ENCODE measurements around the gene CHAD.

The CHAD gene

GRCh38 chr17:50471009-50471905, 2.6 kb upstream of the CHAD start:
- Histone ChIP-seq H3K4me2 (ENCODE audit: low read depth, low read length, poor library complexity, severe bottlenecking) (no peak overlapping the region), H3K4me3 (ENCODE audit: low read length, poor library complexity, severe bottlenecking) (no peak overlapping the region), H3K9me3 (ENCODE audit: insufficient read depth, low read depth, low read length) (no peaks in the 10 kb centered on the region), H3K79me2 (ENCODE audit: insufficient read depth, low read length) (no peaks in the 10 kb centered on the region), H2AFZ (ENCODE audit: low read length) (no peak overlapping the region), H3K9ac (ENCODE audit: low read depth, low read length, poor library complexity, severe bottlenecking) (no peak overlapping the region), H3K9me2 (replicated peaks; ENCODE audit: low read depth, low read length) (no peaks in the 10 kb centered on the region), H3F3A (ENCODE audit: low read depth) (no peaks in the 10 kb centered on the region), H3K36me3 (ENCODE audit: insufficient read depth, low read length) (no peaks in the 10 kb centered on the region), H3K4me1 (ENCODE audit: insufficient read depth, low read length, poor library complexity, severe bottlenecking) (no peaks in the 10 kb centered on the region), H3K27me3 (ENCODE audit: insufficient read depth, low read length, poor library complexity, severe bottlenecking) (no peaks in the 10 kb centered on the region), H4K20me1 (ENCODE audit: insufficient read depth, low read length, poor library complexity, severe bottlenecking) (no peaks in the 10 kb centered on the region)
- no peak for TF ChIP-seq EZH2phosphoT487 (IDR thresholded peaks at IDR 0.05; ENCODE audit: borderline replicate concordance)
- TF ChIP-seq, protein P1, sequence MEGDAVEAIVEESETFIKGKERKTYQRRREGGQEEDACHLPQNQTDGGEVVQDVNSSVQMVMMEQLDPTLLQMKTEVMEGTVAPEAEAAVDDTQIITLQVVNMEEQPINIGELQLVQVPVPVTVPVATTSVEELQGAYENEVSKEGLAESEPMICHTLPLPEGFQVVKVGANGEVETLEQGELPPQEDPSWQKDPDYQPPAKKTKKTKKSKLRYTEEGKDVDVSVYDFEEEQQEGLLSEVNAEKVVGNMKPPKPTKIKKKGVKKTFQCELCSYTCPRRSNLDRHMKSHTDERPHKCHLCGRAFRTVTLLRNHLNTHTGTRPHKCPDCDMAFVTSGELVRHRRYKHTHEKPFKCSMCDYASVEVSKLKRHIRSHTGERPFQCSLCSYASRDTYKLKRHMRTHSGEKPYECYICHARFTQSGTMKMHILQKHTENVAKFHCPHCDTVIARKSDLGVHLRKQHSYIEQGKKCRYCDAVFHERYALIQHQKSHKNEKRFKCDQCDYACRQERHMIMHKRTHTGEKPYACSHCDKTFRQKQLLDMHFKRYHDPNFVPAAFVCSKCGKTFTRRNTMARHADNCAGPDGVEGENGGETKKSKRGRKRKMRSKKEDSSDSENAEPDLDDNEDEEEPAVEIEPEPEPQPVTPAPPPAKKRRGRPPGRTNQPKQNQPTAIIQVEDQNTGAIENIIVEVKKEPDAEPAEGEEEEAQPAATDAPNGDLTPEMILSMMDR (conservative IDR thresholded peaks at IDR 0.05; ENCODE audit: low read length), result no peak

- no peaks in the 10 kb centered on the region for H3K9me2 ChIP-seq (replicated peaks; ENCODE audit: low read depth, low read length)
- no peaks in the 10 kb centered on the region for H3K36me3 ChIP-seq (ENCODE audit: insufficient read depth, low read length)
- H3K79me2 ChIP-seq (ENCODE audit: insufficient read depth, low read length), result no peaks in the 10 kb centered on the region
- H3K4me3 ChIP-seq (ENCODE audit: low read length, poor library complexity, severe bottlenecking), result no peak overlapping the region
- no peaks in the 10 kb centered on the region for H3K4me1 ChIP-seq (ENCODE audit: insufficient read depth, low read length, poor library complexity, severe bottlenecking)
- TF ChIP-seq, protein P1 (conservative IDR thresholded peaks at IDR 0.05; ENCODE audit: low read length), result no peak
- TF ChIP-seq EZH2phosphoT487 (IDR thresholded peaks at IDR 0.05; ENCODE audit: borderline replicate concordance), result no peak
- H3K9me3 ChIP-seq (ENCODE audit: insufficient read depth, low read depth, low read length), result no peaks in the 10 kb centered on the region
- no peak overlapping the region for H3K4me2 ChIP-seq (ENCODE audit: low read depth, low read length, poor library complexity, severe bottlenecking)
- H3K9ac ChIP-seq (ENCODE audit: low read depth, low read length, poor library complexity, severe bottlenecking), result no peak overlapping the region
- no peak overlapping the region for H2AFZ ChIP-seq (ENCODE audit: low read length)
- H3F3A ChIP-seq (ENCODE audit: low read depth), result no peaks in the 10 kb centered on the region
- H3K27me3 ChIP-seq (ENCODE audit: insufficient read depth, low read length, poor library complexity, severe bottlenecking), result no peaks in the 10 kb centered on the region
- no peaks in the 10 kb centered on the region for H4K20me1 ChIP-seq (ENCODE audit: insufficient read depth, low read length, poor library complexity, severe bottlenecking)
Observed at GRCh38 chr17:50470426-50470825, 1.7 kb upstream of the CHAD start.

DNA sequence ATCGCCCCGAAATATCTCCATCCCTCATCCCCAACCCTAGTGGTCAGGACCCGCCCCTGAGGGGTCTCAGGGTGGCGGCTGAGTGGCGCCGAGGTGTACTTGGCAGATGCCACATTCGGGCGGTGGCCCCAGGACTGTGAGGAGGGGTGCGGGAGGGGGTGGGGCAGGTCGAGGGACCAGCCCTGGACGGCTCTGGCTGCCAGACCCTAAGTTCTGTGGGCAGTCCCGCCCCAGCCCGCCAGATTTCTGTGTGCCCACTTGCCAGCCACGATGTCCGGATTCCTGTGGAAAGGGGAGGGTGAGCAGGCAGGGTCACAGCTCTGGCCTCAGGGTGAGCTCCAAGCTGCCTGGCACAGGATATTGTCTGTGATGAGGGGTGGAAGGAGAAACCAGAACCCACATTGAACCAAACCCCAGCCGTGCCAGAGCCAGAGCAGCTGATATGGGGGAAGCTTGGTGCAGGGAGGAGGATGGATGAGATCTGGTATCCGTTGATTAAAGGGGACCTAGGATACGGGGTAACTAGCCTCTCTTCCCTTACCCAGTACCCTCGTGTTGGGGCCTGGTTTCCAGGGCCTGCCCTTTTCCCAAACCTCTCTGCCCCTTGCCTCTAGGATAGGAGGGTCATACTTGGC, 1.1 kb upstream of the CHAD start:
- TF ChIP-seq, protein P1 (conservative IDR thresholded peaks at IDR 0.05; ENCODE audit: low read length), result no peak
- no peak for TF ChIP-seq EZH2phosphoT487 (IDR thresholded peaks at IDR 0.05; ENCODE audit: borderline replicate concordance)
- Histone ChIP-seq H2AFZ (ENCODE audit: low read length) (no peak overlapping the region), H3K9me2 (replicated peaks; ENCODE audit: low read depth, low read length) (no peaks in the 10 kb centered on the region)

More for the DNA sequence above, 1.1 kb upstream of the CHAD start:
- H3K9me3 ChIP-seq (ENCODE audit: insufficient read depth, low read depth, low read length), result no peaks in the 10 kb centered on the region
- no peaks in the 10 kb centered on the region for H3K27me3 ChIP-seq (ENCODE audit: insufficient read depth, low read length, poor library complexity, severe bottlenecking)
- H3K36me3 ChIP-seq (ENCODE audit: insufficient read depth, low read length), result no peaks in the 10 kb centered on the region
- H3K9ac ChIP-seq (ENCODE audit: low read depth, low read length, poor library complexity, severe bottlenecking), result no peak overlapping the region
- no peak overlapping the region for H3K4me2 ChIP-seq (ENCODE audit: low read depth, low read length, poor library complexity, severe bottlenecking)
- H3K4me3 ChIP-seq (ENCODE audit: low read length, poor library complexity, severe bottlenecking), result no peak overlapping the region
- no peaks in the 10 kb centered on the region for H3K79me2 ChIP-seq (ENCODE audit: insufficient read depth, low read length)
- no peaks in the 10 kb centered on the region for H3F3A ChIP-seq (ENCODE audit: low read depth)
- H4K20me1 ChIP-seq (ENCODE audit: insufficient read depth, low read length, poor library complexity, severe bottlenecking), result no peaks in the 10 kb centered on the region
- no peaks in the 10 kb centered on the region for H3K4me1 ChIP-seq (ENCODE audit: insufficient read depth, low read length, poor library complexity, severe bottlenecking)
